ENCODE results near the gene TRIM39.
"Not testable (repeated sequence)": the region's sequence is repeated elsewhere in the genome, so short reads cannot be mapped to it uniquely, and the experiment has no call there.

TRIM39 gene

DNA sequence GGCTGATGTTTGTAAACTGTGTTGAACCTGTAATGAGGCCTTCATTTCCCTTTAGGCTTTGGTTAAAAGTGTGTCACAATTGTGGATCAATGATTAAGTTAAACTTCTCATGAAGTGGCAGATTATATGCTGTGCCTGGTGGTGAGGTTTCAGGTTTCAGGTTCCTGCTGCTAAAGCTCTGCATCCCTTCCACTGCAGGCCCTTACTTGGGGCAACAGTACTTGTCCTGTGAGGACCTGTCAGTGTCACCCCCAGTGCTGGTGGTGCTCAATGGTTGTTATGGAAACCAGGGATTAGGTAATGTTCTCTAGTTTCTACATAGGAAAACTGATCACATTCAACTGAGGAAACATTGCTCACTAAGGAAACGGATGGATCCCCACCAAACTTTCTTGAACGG lies 36.7 kb downstream of the TRIM39 start:
- no peak for DNase-seq (ENCODE audit: low read depth)

DNA sequence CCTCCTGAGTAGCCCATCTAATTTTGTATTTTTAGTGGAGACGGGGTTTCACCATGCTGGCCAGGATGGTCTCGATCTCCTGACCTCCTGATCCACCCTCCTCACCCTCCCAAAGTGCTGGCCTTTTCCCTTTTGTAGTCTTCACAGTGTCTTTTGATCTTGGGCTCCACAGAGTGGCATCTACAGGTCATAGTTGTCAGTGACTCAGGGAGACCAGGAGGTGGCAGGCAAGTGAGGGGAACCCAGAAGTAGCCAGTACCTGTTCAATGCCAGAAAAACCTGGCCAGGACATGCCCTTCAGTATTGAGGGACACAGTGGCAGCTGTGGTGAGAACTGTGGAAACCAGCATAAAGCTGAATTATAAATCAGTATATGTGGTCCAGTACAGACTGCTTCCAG lies 37.9 kb downstream of the TRIM39 start:
- DNase-seq (ENCODE audit: low read depth) = no peak

DNA sequence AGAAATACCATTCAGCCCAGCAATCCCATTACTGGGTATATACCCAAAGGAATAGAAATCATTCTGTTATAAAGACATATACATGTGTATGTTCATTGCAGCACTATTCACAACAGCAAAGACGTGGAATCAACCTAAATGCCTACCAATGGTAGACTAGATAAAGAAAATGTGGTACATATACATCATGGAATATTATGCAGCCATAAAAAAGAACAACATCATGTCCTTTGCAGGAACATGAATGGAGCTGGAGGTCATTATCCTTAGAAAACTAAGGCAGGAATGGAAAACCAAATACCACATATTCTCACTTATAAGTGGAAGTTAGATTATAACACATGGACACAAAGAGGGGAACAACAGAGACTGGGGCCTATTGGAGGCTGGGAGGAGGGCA lies 42.6 kb downstream of the TRIM39 start:
- not testable (repeated sequence) for DNase-seq (ENCODE audit: low read depth)

DNA sequence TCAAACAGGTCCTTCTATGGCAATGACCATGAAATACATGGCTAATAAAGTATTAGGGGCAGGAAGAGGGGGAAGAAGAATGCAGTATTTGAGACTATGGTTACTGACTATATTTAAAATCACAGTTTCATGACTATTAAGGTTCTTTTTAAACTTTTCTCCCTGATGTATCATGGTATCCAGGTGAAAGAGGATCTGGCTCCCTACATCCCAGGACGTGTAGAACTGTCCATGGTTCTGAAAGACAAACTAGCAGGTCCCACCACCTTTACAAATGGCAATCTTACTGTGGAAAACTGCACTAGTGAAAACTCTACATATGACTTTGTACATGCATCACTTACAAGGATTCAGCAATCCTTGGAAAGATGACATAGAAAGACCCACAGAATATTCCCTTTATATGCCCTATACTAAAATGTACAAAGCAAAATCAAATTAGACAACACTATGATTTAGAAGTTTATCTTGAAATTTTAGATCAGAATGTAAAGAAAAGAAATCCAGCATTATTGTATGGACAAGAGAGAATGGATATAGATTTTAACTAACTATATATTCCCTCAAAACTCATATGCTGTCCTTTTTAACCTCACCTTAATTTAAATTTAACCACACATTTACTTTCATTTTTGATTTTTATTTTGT lies 51.7 kb downstream of the TRIM39 start:
- no peak for DNase-seq (ENCODE audit: low read depth)

DNA sequence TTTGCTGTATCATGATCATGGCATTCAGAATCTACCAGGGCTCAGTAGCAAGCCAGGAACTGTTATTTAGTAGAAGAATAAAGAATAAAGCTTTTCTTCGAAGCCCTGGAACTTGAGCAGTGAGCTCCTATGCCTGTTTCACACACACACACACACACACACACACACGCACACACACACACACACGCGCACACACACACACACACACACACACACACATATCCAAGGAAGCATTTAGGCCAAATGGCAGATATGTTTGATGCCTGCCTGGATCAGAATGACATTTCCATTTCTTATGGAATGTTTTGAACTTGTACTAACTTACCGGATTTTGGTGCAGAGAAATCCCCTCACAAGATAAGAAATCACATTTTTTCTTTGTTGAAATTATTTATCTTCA lies 53.7 kb downstream of the TRIM39 start:
- DNase-seq (ENCODE audit: low read depth) = no peak

DNA sequence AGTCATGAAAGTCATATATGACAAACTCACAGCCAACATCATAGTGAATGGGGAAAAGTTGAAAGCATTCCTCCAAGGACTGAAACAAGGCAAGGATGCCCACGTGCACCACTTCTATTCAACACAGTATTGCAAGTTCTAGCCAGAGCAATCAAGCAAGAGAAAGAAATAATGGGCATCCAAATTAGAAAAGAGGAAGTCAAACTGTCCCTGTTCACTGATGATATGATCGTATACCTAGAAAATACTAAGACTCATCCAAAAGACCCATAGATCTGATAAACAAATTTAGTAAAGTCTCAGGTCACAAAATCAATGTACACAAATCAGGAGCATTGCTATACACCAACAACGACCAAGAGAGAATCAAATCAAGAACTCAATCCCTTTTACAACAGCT lies 59.4 kb downstream of the TRIM39 start:
- no peak for DNase-seq (ENCODE audit: low read depth)

DNA sequence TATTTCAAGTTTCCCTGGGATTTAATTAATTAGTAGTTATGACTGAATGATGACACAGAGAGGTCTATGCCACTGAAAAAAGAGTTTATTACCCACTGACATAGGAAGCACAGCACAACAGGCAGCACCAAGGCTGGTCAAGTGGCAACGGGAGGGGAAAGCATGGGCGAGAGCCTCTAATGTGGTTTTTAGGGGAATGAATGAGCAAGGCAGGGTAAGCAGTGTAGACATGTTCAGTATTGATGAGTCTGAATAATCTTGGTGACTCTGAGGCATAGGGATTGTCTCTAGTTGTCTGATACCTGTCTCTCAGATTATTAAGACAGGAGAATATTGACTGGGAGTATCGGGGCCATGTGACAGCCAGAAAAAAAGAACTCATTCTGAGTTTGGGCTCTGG lies 64.5 kb downstream of the TRIM39 start:
- DNase-seq (ENCODE audit: low read depth) = no peak

Data from CMK (cell line).